Muscle layer of duodenum (tissue), 2 donors: ENCODE measurements around the gene OR4C46.
"Not testable (repeated sequence)": the region's sequence is repeated elsewhere in the genome, so short reads cannot be mapped to it uniquely, and the experiment has no call there.

Source experiments
- H3K27ac ChIP-seq: one replicate; pipeline ENCODE4 v1.7.0; 2013; ENCODE audit warnings: mild to moderate bottlenecking, low read length
- H3K27me3 ChIP-seq: one replicate; pipeline ENCODE4 v1.7.0; 2013; ENCODE audit warnings: low read depth, mild to moderate bottlenecking, control low read depth, low read length
- H3K36me3 ChIP-seq, 2 donors: one replicate each; pipeline ENCODE4 v1.7.0; 2013; ENCODE audit warnings: low read length in 2 of 2, control low read depth in 1 of 2, mild to moderate bottlenecking in 1 of 2; ENCODE audit not compliant: insufficient read depth in 2 of 2, control insufficient read depth in 1 of 2
- H3K4me1 ChIP-seq, 2 donors: one replicate each; pipeline ENCODE4 v1.7.0; 2013; ENCODE audit warnings: low read length in 2 of 2, mild to moderate bottlenecking in 2 of 2, control low read depth in 1 of 2, moderate library complexity in 1 of 2; ENCODE audit not compliant: insufficient read depth in 2 of 2, control insufficient read depth in 1 of 2
- H3K4me3 ChIP-seq, 2 donors: one replicate each; pipeline ENCODE4 v1.7.0; 2013; ENCODE audit warnings: low read length in 2 of 2, low read depth in 1 of 2, mild to moderate bottlenecking in 1 of 2
- H3K9me3 ChIP-seq, 2 donors: one replicate each; pipeline ENCODE4 v1.7.0; 2013; ENCODE audit warnings: low read length in 2 of 2, control low read depth in 1 of 2, mild to moderate bottlenecking in 1 of 2; ENCODE audit not compliant: control insufficient read depth in 1 of 2
- donor health status: healthy.

OR4C46 gene

DNA sequence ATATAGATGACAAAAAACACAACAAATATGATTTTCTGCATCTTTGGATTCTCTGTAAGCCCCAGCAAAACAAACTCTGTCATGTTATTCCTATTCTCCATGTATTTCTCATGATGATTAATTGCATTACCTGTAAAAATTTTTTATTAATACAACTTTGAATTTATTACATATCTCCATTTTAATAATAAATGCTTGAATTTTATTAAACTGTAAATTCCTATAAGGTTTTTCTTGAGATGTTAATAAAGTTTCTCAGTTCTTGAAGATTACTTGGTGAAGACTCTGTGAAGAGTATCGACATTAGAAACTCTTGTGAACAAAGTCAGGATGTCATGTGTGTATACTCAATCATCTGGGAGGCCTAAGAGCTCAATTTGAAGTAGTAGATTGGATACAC lies at the start of gene OR4C46:
Gene OR4C46, minus strand, starts transcription at position 101 of the 400 bp plus-strand sequence. Its CDS starts 0 bp downstream, at position 101.
- Histone ChIP-seq H3K36me3 (no peaks in the 10 kb centered on the region), H3K4me3 (no peak within 1 kb of the TSS), H3K9me3 (peaks cover 0 to 5% of the 10 kb centered on the region in 2 donors), H3K27me3 (no peaks in the 10 kb centered on the region), H3K4me1 (no peaks in the 10 kb centered on the region), H3K27ac (no peak within 1 kb of the TSS)

DNA sequence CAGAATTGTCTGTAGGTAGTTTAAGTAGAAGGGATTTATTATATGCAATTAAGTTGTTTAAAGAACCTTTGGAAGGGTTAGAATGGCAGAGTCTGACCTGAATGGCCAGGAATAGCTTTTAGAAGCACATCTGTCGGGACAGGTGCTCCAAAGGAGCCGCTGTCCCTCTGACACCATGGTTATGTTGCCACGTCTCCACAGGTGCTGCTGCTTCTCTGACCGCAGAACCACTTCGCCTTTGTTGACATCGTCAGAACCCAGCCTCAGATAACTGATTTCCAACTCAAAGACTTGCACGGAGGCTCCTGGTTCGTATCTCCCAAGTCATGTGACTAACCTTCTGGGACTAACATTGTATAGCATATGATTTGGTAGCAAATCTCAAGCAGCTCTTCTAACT lies 41.8 kb upstream of the OR4C46 start:
- H3K27ac ChIP-seq, H3K36me3 ChIP-seq, H3K27me3 ChIP-seq, H3K4me3 ChIP-seq, H3K4me1 ChIP-seq: not testable (repeated sequence)
- peaks cover 3 to 29% of the 10 kb centered on the region in 2 donors for H3K9me3 ChIP-seq

DNA sequence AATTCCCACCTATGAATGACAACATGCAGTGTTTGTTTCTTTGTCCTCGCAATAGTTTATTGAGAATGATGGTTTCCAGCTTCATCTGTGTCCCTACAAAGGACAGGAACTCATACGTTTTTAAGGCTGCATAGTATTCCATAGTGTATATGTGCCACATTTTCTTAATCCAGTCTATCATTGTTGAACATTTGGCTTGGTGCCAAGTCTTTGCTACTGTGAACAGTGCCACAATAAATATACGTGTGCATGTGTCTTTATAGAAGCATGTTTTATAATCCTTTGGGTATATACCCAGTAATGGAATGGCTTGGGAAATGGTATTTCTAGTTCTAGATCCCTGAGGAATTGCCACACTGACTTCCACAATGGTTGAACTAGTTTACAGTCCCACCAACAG lies 42.4 kb downstream of the OR4C46 start:
- H3K4me1 ChIP-seq, H3K27ac ChIP-seq, H3K36me3 ChIP-seq, H3K27me3 ChIP-seq, H3K4me3 ChIP-seq: not testable (repeated sequence)
- H3K9me3 ChIP-seq = peaks cover 8 to 34% of the 10 kb centered on the region in 2 donors

DNA sequence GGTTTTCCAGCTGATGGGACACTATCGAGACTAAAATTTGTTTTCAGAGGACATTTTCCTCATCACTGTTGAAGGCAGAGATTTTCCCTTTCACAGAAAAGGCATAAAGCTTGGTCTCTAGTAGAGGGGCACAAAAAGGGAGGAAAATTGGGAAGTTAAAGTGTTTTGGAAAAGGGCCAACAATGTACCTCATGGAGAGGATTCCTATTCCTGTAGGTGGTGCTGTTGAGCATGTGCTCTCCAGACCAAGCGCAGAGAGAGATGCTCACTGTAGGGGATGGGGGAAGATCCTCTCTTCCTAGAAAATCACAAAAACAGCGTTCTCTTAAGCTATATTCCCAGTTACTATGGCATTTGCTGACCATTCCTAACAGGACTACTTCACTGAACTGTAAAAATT lies 44.9 kb downstream of the OR4C46 start:
- H3K27me3 ChIP-seq = no peaks in the 10 kb centered on the region
- H3K4me3 ChIP-seq = peak overlapping the region in 1 of 2 donors; percentile 47
- no peak overlapping the region for H3K27ac ChIP-seq
- no peaks in the 10 kb centered on the region for H3K4me1 ChIP-seq
- H3K9me3 ChIP-seq = peaks cover 8 to 34% of the 10 kb centered on the region in 2 donors
- no peaks in the 10 kb centered on the region for H3K36me3 ChIP-seq

DNA sequence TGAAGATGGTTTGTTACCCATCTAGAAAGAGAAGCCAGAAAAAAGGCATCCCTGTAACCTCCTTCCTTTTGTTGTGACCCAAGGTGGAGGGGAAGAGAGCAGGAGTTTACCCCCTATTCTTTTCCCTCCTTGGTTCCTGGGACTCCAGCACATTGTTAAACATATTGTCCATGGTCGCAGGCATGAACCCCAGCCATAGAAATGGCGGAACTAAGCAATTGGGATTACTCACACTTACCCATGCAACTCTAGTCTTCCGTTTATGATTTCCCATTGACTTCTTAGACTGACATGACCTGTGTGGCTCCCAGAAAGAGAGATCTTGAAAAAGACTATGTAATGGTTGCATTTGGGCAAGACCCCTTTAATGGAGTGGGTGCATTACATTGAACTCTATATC lies 45.4 kb downstream of the OR4C46 start:
- Histone ChIP-seq H3K9me3 (peaks cover 8 to 34% of the 10 kb centered on the region in 2 donors), H3K27ac (no peak overlapping the region)

More for the DNA sequence above, 45.4 kb downstream of the OR4C46 start:
- H3K36me3 ChIP-seq = no peaks in the 10 kb centered on the region
- H3K4me3 ChIP-seq = peak overlapping the region in 1 of 2 donors; percentile 47
- no peaks in the 10 kb centered on the region for H3K4me1 ChIP-seq
- no peaks in the 10 kb centered on the region for H3K27me3 ChIP-seq
